DND-41 (cell line): ENCODE results near the gene SLC2A1.

Experiments
- CTCF ChIP-seq: IDR thresholded peaks from 2 replicates; pipeline ENCODE4 v1.5.1; 2012; ENCODE audit warnings: borderline replicate concordance, low read length, moderate library complexity, mild to moderate bottlenecking; ENCODE audit not compliant: poor library complexity, severe bottlenecking; ENCODE audit errors: extremely low read depth
- EZH2 ChIP-seq: IDR thresholded peaks from 3 replicates; pipeline ENCODE4 v1.6.1; 2012; ENCODE audit warnings: borderline replicate concordance, low read depth, mild to moderate bottlenecking, moderate library complexity, low read length, inconsistent platforms; ENCODE audit not compliant: severe bottlenecking

GRCh38 chr1:42947965-42948732 is 10.5 kb downstream of the SLC2A1 start:
- TF ChIP-seq CTCF (no peak), EZH2 (no peak)
